Stimulated activated CD4-positive, alpha-beta T cell treated with anti-CD3 and anti-CD28 coated beads, Interleukin-12 subunit alpha, Interleukin-12 subunit beta, amount 100 ng/mL, for 4 hours (primary cell): ENCODE data around the gene ANKS1A.
"Not testable (repeated sequence)": the region's sequence is repeated elsewhere in the genome, so short reads cannot be mapped to it uniquely, and the experiment has no call there.

Source experiments
- DNase-seq: peaks from one replicate; pipeline ENCODE4 v3.0.0-alpha.2; 2020

Gene ANKS1A, protein sequence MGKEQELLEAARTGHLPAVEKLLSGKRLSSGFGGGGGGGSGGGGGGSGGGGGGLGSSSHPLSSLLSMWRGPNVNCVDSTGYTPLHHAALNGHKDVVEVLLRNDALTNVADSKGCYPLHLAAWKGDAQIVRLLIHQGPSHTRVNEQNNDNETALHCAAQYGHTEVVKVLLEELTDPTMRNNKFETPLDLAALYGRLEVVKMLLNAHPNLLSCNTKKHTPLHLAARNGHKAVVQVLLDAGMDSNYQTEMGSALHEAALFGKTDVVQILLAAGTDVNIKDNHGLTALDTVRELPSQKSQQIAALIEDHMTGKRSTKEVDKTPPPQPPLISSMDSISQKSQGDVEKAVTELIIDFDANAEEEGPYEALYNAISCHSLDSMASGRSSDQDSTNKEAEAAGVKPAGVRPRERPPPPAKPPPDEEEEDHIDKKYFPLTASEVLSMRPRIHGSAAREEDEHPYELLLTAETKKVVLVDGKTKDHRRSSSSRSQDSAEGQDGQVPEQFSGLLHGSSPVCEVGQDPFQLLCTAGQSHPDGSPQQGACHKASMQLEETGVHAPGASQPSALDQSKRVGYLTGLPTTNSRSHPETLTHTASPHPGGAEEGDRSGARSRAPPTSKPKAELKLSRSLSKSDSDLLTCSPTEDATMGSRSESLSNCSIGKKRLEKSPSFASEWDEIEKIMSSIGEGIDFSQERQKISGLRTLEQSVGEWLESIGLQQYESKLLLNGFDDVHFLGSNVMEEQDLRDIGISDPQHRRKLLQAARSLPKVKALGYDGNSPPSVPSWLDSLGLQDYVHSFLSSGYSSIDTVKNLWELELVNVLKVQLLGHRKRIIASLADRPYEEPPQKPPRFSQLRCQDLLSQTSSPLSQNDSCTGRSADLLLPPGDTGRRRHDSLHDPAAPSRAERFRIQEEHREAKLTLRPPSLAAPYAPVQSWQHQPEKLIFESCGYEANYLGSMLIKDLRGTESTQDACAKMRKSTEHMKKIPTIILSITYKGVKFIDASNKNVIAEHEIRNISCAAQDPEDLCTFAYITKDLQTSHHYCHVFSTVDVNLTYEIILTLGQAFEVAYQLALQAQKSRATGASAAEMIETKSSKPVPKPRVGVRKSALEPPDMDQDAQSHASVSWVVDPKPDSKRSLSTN

DNA sequence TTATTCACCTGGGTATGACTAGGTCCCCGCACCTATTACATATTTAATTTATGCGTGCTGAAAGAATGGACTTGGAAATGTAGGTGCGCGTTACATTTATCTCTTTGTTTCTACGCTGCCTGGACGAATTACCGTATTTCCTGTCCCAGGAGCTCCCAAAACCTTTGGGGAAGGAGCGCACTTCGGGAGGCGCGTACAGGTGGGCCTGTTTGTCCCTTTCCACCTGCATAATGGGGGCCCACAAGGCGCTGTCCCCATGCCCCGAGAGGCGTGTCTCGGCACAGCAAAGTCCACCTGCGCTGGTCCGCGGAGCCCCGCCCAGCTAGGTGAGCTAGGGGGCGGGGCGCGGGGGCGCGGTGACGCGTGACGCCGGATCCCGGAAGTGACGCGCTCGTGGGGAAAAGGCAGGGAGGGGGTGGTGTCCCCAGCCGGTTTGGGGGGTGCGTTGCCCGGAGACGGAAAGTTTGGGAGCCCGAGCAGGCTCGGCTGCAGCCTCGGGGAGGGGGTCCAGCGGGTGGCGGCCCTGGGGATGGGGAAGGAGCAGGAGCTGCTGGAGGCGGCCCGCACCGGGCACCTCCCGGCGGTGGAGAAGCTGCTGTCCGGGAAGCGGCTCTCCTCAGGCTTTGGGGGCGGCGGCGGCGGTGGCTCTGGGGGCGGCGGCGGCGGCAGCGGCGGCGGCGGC lies at the start of gene ANKS1A:
Gene ANKS1A (plus strand): TSS at position 382 of the 682 bp plus-strand sequence. CDS start 148 bp downstream, at position 530.
- peak; percentile 91 for DNase-seq

DNA sequence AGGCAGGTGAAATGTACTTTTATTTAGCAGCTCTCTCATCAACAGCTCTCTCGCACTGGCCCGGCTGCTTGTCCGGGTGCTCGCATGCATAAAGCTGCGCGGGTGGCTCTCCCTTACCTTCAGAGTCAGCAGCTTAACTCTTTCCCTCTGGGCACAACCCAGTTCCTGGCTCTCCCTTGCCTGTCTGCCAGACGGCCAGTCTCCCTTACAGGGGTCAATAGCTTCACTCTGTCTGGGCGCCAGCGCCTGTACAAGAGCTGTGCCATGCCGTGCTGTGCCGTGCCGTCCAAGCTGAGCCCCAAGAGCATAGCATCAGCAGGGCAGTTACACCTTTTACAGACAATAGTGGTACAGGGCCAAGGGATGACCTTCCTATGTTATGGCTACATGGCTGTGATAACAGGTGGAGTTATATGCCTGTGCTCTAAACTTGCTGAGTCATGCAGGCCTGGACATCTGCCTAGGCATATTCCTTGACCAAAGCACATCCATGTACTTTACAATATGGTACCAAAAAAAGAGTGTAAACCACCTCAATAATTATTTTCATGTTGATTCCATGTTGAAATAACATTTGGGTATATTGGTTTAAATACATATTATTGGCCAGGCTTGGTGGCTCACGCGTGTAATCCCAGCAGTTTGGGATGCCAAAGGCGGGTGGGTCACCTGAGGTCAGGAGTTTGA lies 49.2 kb upstream of the ANKS1A start:
- no peak for DNase-seq

DNA sequence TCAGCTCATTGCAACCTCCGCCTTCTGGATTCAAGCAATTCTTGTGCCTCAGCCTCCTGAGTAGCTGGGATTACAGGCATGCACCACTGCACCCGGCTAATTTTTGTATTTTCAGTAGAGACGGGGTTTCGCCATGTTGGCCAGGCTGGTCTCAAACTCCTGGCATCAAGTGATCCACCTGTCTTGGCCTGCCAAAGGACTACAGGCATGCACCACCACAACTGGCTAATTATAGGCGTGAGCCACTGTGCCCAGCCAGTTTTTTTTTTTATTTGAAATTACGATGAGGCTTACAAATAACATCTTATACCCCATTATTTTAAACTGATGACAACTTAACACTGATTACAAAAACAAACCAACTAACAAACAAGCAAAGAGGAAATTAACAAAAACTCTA lies 40.0 kb upstream of the ANKS1A start:
- not testable (repeated sequence) for DNase-seq

DNA sequence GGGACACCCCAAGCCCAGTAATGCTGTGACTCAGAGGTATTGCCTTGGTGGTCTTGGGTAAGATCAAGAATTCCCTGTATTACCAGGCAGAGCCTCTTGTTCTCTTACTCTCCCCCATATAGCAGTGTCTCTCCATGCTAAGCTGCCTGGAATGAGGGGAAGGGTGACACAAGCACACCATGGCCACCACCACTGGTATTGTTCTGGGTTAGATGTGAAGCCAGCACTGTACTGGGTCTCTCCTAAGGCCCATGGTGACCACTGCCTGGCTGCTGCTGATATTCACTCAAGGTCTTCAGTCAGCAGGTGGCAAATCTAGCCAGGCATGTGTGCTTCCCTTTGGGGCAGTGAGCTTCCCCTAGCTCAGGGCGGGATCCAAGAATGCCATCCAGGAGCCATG lies 37.7 kb upstream of the ANKS1A start:
- DNase-seq = no peak

DNA sequence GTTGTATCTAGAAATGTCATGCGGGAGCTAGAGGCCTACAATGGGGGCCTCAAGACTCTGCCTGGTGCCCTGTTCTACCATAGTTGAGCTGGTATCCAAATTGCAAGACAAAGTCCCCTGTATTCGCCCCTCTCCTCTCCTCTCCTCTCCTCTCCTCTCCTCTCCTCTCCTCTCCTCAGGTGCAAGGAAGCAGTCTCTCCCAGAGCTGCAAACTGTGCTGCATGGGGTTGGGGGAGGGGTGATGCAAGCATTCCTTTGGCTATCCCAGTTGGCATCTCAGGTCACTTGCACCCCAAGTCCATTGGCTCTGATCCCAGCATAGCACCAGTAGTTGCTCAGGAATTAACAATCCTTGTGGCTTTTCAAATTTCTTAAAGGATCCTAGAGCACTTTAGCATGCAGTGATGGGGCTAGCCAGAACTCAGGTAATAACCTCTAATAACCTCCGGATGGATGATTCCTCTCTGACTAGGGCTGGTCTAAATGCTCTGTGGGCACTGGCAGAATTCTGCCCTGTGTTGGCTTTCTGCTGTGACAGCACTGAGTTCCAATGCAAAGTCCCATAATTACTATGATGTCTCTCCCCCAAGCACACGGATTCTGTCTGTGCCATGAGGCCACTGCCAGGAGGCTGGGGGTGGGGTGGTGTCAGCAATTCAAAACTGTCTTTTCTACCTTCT lies 36.5 kb upstream of the ANKS1A start:
- DNase-seq = no peak

DNA sequence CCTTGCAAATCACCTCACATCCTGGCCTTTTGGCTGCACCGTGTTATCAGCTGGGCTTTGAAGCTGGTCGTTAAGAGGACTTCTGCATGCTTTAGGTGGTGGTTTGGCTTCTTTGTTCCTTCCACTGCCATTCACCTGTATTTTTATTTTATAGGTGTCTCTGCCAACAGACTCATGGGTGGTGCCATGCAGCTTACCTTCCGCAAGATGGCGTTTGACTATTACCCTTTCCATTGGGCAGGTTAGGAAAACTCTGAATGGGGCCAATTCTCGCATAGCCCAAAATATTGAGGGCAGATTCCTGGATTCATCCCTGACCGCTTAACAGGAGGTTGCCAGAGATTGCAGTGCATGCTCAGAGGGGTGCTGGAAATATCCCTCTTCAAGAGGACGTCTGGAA lies 33.6 kb upstream of the ANKS1A start:
- DNase-seq = no peak

DNA sequence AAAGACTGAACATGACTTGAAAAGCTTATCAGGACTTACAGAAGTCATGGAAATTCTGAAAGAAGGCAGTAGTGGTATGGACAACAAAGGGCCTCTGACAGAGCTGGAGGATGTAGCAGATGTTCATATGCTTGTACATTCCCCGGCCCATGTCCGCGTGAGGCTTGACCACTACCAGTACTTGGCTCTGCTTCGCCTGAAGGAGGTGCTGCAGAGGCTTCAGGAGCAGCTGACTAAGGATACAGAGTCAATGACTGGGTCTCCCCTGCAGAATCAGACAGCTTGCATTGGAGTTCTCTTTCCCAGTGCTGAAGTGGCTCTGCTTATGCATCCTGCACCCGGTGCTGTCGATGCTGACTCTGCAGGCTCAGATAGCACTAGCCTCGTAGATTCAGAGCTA lies 30.4 kb upstream of the ANKS1A start:
- DNase-seq = no peak

DNA sequence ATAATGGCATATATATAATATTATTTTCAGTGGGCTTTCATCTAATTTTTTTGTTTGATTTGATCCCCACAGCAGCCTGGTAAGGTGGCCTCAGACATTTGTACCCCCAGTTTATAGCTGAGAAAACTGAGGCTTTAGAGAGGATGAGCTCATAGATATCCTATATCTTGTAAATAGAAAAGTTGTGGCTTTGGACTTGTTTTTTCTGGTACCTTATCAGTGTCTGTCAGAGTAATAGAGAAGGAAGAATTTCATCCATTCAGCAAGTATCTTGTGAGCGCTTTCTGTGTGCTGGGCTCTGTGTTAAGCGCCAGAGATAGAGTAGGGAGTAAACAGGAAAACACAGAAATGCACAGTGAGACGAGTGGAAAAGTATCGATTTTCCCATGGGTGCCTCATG lies 29.1 kb upstream of the ANKS1A start:
- no peak for DNase-seq

DNA sequence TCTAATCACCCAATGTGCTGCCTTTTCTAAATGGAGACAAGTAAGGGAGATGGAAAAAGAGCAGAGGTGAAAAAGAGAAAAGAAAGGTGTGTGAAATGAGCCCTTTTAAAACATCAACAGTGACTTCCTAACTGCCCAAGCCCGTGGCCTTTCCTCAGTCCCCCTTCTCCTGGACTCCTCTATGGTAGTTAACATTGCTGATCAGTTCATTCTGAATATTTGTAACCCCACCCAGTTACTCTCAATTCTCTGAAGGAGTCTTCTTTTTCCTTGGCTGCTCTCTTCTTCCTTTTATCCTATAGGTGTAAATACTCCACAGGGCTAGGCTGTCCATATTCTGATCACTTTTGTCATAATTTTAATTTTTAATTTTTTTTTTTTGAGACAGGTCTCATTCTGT lies 28.3 kb upstream of the ANKS1A start:
- DNase-seq = no peak

DNA sequence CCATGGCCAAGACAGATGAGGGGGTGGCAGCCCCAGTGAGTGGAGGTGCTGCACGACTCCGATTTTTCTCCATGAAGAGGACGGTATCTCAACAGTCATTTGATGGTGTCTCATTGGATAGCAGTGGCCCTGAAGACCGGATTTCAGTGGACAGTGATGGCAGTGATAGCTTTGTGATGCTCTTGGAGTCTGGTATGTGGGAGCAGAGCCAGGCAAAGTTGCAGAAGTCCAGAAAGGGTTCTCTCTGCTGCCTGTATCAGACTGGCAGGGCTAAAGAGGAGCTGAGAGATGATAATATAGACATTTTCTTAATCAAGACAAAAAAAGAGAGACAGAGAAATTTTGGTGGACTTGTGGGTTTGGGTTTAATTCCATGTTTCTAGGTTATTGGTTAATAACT lies 25.0 kb upstream of the ANKS1A start:
- no peak for DNase-seq

DNA sequence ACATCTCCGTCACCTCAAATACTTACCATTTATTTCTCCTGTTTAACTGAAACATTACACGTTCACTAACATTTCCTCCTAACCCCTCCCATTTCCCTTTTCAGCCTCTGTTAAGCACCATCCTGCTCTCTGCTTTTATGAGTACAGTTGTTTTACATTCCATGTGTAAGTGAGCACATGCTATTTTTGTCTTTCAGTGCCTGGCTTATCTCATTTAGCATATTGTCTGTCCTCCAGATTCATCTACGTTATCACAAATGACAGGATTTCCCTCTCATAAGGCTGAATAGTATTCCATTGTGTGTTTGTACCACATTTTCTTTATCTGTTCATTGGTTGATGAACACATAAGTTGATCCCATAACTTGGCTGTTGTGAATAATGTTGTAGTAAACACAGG lies 23.9 kb upstream of the ANKS1A start:
- no peak for DNase-seq

DNA sequence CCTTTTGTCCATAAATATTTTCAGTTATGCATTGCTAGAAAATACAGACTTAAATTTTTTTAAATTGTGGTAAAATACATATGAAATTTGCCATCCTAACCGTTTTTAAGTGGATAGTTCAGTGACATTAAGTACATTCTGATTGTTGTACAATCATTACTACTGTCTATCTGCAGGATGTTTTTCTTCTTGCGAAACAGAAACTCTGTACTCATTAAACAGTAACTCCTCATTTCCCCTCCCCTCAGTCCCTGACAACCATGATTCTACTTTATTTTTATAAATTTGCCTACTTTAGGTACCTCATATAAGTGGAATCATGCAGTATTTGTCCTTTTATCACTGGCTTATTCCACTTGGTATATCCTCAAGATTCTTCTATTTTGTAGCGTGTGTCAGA lies 22.5 kb upstream of the ANKS1A start:
- DNase-seq = no peak

DNA sequence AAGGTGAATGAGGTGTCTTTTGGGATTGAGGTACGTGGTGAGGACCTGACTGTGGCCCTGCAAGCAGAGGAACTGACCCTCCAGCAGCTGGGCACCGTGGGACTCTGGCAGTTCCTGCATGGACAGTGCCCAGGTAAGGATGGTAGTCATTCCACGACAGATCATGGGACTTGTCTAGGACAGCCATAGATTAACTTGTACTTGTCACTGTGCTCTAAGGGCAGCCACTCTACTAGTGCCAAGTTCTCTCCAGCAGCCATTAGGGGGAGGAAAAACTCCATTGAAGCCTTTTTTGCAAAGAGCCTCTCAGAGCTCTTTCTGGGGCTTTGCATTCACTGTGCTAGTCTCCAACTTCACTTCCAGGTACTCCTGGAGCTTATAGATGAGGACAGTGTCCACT lies 21.6 kb upstream of the ANKS1A start:
- DNase-seq = no peak

DNA sequence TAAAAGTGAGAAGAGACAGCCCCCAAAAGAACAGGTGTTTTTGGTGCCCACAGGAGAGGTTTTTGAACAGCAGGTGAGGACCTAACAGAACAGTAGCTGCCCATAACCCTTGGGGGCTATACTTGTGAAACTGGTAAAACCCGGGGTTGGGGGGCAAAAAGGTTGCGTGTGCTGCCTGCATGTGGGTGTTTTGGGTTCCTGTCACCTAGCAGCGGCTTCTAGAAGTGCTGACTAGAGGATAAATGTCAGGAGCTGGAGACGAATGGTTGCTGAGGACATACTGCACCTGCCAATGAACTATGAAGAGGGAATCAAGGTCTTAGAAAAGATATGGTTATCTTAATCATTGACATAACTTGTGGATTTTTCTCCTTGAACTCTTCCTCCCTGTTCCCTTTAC lies 17.2 kb upstream of the ANKS1A start:
- DNase-seq = no peak

DNA sequence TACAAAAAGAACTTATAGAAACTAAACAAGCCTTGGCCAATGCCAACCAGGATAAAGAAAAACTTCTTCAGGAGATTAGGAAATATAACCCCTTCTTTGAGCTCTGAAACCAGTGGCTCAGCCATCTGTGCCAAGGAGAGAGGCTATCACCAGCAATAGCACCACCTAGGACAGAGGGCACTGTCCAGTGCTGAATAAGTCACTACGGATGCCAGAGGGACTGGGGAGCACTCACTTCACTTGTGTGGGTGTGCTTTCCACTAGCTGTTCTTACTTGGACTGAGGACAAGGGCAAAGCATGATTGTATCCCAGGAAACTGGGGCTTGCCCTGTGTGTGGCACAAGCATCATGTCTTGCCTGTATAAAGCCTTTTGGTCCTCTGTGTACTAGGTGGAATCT lies 16.7 kb upstream of the ANKS1A start:
- DNase-seq = no peak

DNA sequence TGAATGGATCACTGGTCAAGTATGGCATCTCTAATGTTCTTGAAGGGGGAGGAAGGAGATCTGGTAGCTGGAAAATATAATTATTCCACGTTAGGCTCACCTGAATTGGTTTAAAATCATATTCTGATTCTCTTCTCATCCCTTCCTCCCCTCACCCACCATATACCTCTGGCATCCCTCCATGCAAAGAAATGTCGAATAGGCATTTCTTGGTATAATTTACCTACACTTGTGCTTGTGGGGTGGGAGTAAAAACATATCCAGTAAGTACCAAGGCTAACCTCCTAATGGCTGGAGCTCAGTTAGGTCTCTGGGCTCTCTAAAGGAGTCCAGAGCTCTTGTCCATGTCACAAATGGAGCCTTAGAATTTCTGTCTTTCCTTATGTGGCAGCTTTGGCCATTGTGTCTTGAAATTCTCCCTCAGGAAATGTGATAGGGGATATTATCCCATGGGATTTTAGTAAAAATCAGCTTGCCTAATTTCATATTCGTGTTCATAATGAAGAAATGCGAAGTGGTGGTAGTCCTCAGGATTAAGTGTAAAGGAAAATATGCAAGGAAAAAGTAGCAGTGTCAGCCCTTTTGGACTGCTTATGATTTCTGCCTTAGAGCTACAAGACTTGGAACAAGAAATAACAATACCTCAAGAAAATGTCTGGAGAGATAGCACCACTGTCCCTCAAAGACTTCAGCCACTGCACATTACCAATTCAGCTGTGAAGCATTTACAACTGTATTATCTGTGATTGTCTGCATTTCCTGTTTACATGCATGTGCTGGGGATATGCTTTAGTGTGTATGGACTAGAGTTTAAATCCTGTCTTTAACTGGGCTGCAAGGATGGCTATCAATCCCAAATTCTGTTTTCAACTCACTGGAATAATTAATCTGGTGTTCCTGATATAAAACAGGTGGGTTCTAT lies 13.5 kb upstream of the ANKS1A start:
- no peak for DNase-seq

DNA sequence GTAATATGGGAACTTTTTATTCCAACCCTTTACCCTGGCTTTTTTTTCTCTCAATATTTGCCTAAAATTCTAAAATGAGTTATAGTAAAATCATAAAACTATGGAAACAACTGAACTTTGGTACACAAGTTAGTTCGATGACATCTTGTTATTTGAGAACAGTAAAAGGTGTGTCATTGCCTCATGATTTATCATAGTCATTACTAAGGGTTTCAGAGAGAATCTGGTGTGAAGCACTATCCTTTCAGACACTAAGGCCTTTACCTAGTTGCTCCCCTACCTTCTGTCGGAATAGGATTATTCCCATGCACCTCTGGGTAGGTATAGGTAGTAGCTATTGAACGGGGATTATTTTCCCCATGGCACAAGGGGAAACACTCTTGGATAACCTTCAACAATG lies 12.6 kb upstream of the ANKS1A start:
- no peak for DNase-seq

DNA sequence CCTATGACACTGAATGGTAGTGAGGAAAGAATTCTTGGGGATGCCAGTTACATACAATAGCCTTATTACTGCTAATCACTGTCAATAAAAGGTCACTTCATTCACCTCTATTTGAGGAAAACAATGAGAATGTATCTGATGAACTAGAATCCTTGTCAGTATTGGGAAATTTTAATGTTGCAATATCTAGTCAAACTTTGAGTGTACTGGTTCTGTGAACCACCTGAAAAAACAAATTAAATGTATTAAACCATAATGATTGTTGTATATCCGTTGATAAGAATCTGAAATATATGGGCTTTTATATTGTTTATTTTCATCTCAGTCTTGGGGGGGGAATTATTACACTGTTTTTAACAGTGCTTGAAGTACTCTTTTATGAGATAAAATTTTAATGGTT lies 11.8 kb upstream of the ANKS1A start:
- DNase-seq = no peak

DNA sequence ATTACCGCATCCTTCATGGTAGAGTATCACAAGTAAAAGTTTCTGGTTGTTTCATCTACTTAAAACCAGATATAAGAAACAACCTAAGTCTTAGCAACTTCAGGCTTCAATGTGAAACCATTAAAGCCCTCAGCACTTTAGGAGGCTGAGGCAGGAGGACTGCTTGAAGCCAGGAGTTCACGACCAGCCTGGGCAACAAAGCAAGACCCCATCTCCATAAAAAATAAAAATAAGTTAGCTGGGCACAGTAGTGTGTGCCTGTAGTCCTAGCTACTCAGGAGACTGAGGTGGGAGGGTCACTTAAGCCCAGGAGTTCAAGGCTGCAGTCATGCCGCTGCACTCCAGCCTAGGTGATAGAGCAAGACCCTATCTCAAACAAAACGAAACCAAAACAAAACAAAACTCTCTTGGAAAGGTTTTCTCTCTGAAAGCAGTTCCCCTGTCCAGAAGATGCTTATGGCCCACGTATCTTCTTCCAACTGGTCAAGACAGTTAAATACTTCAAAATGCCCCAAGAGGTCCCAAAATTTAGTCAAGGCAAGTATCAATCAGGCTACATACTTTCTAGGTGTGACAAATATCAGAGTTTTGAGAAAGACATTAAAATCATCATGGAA lies 11.1 kb upstream of the ANKS1A start:
- DNase-seq = no peak

DNA sequence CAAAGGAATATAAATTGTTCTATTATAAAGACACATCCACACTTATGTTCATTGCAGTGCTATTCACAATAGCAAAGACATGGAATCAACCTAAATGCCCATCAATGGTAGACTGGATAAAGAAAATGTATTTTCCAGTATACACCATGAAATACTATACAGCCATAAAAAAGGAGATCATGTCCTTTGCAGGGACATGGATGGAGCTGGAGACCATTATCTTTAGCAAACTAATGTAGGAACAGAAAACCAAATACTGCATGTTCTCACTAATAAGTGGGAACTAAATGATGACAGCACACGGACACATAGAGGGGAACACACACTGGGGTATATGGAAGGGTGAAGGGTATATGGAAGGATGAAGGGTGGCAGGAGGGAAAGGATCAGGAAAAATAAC lies 5.0 kb upstream of the ANKS1A start:
- DNase-seq = not testable (repeated sequence)
